HCT116 (cell line): Measurements from ENCODE around the gene THEMIS.

Source experiments
- CTCF ChIP-seq, 3 experiments: fragments of 200-600 bp in 1 of 3; sonication (generic) in 1 of 3; IDR thresholded peaks in 2 of 3; conservative IDR thresholded peaks in 1 of 3; 2 replicates each; pipeline ENCODE4 v1.5.1; 2012 to 2017; ENCODE audit warnings: low read depth in 2 of 3, low read length in 2 of 3, antibody characterized with exemption in 1 of 3, borderline replicate concordance in 1 of 3, control low read depth in 1 of 3, mild to moderate bottlenecking in 1 of 3, mixed read lengths in 1 of 3, mixed run types in 1 of 3, moderate library complexity in 1 of 3; ENCODE audit not compliant: insufficient read depth in 1 of 3
- EGR1 ChIP-seq: IDR thresholded peaks from 2 replicates; pipeline ENCODE4 v1.6.1; 2012; ENCODE audit warnings: low read depth
- JUND ChIP-seq: IDR thresholded peaks from 2 replicates; pipeline ENCODE4 v1.6.1; 2012
- POLR2A ChIP-seq: IDR thresholded peaks from 2 replicates; pipeline ENCODE4 v1.7.0; 2011; ENCODE audit warnings: borderline replicate concordance; ENCODE audit not compliant: insufficient read depth, insufficient read length; ENCODE audit errors: extremely low read depth
- SIN3A ChIP-seq: IDR thresholded peaks from 2 replicates; pipeline ENCODE4 v1.6.1; 2012; ENCODE audit warnings: low read depth
- ZBTB33 ChIP-seq: IDR thresholded peaks from 2 replicates; pipeline ENCODE4 v1.6.1; 2011; ENCODE audit warnings: mild to moderate bottlenecking, low read length, moderate library complexity; ENCODE audit not compliant: insufficient replicate concordance; ENCODE audit errors: extremely low read depth

- TF ChIP-seq POLR2A (no peak), ZBTB33 (no peak), CTCF (IDR thresholded peaks at IDR 0.05 in 2 of 3, conservative IDR thresholded peaks at IDR 0.05 in 1 of 3; ENCODE audit: borderline replicate concordance in 1 of 3, insufficient read depth in 1 of 3, low read depth in 2 of 3, low read length in 2 of 3) (no peak), JUND (no peak), EGR1 (no peak), SIN3A (no peak)
Measured at GRCh38 chr6:127794405-127794804, 106.5 kb downstream of the THEMIS start.
